B cell (primary cell): ENCODE results near the gene GART.

Source experiments
- CTCF ChIP-seq: fragments of 200-600 bp; IDR thresholded peaks from one replicate; pipeline ENCODE4 v1.8.0; 2022; ENCODE audit warnings: antibody characterized with exemption, mild to moderate bottlenecking
- EZH2 ChIP-seq: IDR thresholded peaks from 2 replicates; pipeline ENCODE4 v1.6.1; 2012; ENCODE audit warnings: borderline replicate concordance, low read depth, mild to moderate bottlenecking, moderate library complexity, low read length; ENCODE audit not compliant: insufficient read depth, poor library complexity, severe bottlenecking

- TF ChIP-seq EZH2 (no peak), CTCF (no peak)
These were observed 24.6 kb upstream of the GART start for GRCh38 chr21:33566514-33566913.
